GM19452 (cell line): ENCODE results near the gene DSPP.
A peak's percentile ranks its signal among the peaks of the same experiment; 100 is the strongest.
"Not testable (repeated sequence)": the region's sequence is repeated elsewhere in the genome, so short reads cannot be mapped to it uniquely, and the experiment has no call there.

Source experiments
- ATAC-seq: cut with Tn5 transposase; IDR thresholded peaks from one replicate; pipeline ENCODE4 v1.9.1; 2021; ENCODE audit not compliant: unreplicated experiment

DSPP gene

GRCh38 chr4:87608229-87608628 is at the start of gene DSPP:
Gene DSPP, plus strand, starts transcription at chr4:87608529. Its CDS starts 2,380 bp downstream, at chr4:87610909.
- ATAC-seq, result no peak

GRCh38 chr4:87559090-87559837 is 49.1 kb upstream of the DSPP start:
- ATAC-seq, result peak; percentile 100

DNA sequence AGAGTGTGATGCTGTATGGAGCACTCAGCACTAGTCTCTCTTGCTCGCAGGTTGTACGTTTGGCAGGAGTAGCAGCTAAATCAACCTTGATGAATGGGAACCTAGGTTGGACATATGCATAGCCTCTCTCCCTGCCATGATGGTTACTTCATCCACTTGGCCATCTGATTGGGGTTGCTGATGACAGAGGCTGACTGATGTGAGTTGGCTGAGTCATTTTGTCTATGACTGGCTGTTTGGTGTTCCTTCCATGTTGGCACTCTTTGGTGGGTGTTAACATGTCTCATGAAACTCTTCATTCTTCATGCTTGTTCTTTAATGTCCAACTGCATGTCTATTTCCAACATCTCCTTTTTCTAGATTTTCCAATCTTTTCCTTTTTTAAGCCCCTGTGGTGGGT is 47.5 kb upstream of the DSPP start:
- no peak for ATAC-seq

GRCh38 chr4:87565746-87566145 is 42.6 kb upstream of the DSPP start:
- ATAC-seq, result no peak

DNA sequence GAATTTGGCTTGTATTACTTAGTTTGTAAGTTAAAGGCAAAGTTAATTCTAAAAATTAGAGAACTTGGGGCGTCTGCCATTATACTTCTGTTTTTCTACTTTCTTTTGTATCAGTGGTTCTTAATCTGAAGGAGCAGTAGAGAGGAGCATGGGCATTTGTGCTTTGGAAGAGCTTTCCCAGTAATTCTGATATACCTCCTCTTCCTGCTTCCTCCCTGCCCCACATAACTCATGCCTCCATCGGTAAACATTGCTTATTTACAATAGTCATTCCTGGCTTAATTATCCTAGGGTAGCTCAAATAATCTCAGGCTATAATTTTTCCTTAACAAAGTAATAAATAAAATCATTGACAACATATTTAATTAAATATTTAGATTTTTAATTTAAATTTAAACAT is 42.1 kb upstream of the DSPP start:
- no peak for ATAC-seq

GRCh38 chr4:87567191-87567590 is 41.1 kb upstream of the DSPP start:
- no peak for ATAC-seq

DNA sequence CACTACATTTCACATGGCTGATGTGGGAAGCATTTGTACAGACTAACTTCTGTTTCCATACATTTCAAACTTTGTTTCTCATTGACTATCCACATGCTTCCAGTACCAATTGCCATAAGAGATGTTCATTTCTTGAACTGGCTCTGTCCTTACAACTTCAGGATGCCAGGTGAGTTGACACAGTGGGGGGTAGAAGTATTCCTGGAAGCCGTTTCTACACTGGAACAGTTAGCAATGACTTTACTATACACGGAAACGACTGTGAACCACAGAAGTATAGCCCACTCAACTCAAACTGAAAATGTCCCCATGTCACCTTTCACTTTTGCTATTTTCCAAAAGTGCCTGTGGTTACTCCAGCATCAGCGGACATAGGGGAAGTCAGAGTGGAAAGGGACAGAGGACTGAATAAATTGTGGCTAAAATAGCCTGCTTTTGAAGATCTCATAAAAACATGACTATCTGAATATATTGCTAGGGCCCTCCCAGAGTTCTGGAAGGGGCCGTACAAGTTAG is 38.0 kb upstream of the DSPP start:
- no peak for ATAC-seq

DNA sequence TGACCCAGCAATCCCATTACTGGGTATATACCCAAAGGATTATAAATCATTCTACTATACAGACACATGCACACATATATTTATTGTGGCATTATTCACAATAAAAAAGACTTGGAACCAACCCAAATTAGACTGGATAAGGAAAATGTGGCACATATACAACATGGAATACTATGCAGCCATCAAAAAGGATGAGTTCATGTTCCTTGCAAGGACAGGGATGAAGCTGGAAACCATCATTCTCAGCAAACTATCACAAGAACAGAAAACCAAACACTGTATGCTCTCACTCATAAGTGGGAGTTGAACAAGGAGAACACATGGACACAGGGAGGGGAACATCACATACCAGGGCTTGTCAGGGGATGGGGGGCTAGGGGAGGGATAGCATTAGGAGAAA is 34.0 kb upstream of the DSPP start:
- ATAC-seq, result not testable (repeated sequence)

GRCh38 chr4:87574996-87575395 is 33.3 kb upstream of the DSPP start:
- no peak for ATAC-seq

DNA sequence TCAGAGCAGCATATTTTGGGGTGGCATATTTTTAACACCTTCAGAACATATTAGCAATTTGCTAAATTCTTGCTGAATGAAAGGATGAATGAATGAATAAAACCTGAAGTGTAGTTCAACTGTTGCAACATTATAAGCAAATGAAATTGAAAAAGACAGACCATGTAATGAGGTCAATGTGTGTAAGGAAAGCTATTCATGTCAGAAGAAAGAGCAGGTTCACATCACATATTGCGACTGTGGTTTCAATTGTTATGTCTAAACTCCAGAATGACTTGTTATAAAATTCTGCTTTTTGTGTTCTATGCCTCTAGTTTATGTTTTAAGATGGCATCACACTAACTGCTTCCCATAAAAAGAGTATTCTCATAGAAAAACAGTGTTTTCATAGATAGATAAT is 32.9 kb upstream of the DSPP start:
- ATAC-seq, result no peak

GRCh38 chr4:87575983-87576382 is 32.3 kb upstream of the DSPP start:
- ATAC-seq, result no peak

GRCh38 chr4:87579478-87579877 is 28.9 kb upstream of the DSPP start:
- ATAC-seq, result no peak

GRCh38 chr4:87580057-87580456 is 28.3 kb upstream of the DSPP start:
- no peak for ATAC-seq

DNA sequence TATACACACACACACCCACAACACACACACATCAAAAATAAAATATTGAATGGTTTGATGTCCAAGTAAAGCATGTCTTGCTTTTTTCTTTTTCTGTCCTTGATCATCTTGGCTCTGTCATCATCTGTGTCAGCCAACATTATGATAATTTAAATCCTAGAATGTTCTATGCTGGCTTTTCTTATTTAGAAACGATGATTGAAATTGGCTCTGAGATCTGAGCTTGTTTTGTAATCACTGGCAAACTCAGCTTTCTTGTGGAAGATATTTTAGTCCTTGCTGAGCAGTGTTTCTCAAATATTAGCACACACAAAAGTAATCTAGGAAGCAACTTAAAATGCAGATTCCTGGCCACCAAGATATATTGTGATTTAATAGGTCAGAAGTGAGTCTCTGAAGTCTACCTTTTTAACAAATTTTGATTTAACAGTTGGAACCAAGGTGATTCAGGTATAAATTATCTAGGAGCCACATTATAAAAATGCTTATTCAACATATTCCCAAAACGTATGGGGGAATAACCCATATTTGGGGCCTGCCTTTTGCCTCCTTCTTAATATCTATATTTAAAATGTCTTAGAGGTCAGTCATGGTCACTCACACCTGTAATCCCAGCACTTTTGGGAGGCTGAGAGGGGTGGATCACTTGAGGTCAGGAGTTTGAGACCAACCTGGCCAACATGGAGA is 24.0 kb upstream of the DSPP start:
- no peak for ATAC-seq

DNA sequence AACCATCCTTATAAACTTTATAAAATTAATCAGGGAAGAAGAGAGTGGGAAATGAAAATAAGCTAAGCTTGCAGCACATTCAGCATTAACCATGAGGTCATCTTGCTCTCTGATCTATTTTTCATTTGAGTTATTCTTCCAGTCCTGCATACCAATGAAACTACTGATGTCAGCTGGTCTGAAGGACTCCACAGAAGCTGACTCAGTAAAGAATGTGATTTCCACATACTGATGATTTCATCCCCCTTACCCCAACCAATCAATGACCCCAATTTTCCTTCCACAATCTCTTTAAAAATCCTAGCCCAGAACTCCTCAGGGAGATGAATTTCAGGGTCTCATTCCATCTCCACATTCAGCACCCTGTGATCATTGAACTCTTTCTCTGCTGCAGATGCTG is 18.8 kb upstream of the DSPP start:
- no peak for ATAC-seq

GRCh38 chr4:87592124-87592523 is 16.2 kb upstream of the DSPP start:
- ATAC-seq, result no peak

GRCh38 chr4:87601361-87601760 is 7.0 kb upstream of the DSPP start:
- ATAC-seq, result no peak

- no peak for ATAC-seq
Observed at GRCh38 chr4:87614292-87614890, 6.1 kb downstream of the DSPP start.

DNA sequence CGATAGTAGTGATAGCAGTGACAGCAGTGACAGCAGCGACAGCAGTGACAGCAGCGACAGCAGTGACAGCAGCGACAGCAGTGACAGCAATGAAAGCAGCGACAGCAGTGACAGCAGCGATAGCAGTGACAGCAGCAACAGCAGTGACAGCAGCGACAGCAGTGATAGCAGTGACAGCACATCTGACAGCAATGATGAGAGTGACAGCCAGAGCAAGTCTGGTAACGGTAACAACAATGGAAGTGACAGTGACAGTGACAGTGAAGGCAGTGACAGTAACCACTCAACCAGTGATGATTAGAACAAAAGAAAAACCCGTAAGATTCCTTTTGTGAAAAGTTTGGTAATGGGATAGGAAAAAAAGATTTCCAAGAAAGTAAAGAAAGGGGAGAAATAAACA is 7.9 kb downstream of the DSPP start:
- ATAC-seq, result no peak

GRCh38 chr4:87620086-87620485 is 11.8 kb downstream of the DSPP start:
- ATAC-seq, result no peak

- ATAC-seq, result no peak
Observed at GRCh38 chr4:87620491-87620890, 12.2 kb downstream of the DSPP start.

- ATAC-seq, result no peak
Observed at GRCh38 chr4:87622303-87622702, 14.0 kb downstream of the DSPP start.
